HG03558 (cell line): ENCODE measurements around the gene FANCM.
"Not testable (repeated sequence)": the region's sequence is repeated elsewhere in the genome, so short reads cannot be mapped to it uniquely, and the experiment has no call there.

ENCODE experiments used
- ATAC-seq: cut with Tn5 transposase; IDR thresholded peaks from one replicate; pipeline ENCODE4 v1.9.1; 2021; ENCODE audit warnings: moderate number of reproducible peaks; ENCODE audit not compliant: unreplicated experiment; ENCODE audit errors: extremely low read depth

FANCM gene

DNA sequence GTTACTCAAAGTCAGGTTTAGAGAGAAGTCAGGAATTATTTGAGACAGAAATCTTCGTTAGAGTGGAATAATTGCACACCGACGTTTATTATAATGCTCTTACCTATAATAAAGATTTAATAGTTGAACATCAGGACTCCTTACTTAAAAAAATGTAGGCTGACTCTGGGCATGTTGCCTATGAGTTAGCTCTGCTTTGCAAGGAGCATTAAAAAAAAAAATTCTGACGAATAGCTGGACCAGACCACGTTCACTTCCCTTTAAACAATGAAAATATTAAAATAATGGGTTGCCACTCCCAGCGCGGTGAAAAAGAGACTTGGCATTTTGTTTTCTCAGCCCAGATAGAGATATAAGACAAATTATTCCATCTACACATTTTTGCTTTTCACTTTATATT is 574 bp upstream of the FANCM start:
- no peak for ATAC-seq

- no peak for ATAC-seq
Observed at GRCh38 chr14:45136399-45136798, 669 bp downstream of the FANCM start.

DNA sequence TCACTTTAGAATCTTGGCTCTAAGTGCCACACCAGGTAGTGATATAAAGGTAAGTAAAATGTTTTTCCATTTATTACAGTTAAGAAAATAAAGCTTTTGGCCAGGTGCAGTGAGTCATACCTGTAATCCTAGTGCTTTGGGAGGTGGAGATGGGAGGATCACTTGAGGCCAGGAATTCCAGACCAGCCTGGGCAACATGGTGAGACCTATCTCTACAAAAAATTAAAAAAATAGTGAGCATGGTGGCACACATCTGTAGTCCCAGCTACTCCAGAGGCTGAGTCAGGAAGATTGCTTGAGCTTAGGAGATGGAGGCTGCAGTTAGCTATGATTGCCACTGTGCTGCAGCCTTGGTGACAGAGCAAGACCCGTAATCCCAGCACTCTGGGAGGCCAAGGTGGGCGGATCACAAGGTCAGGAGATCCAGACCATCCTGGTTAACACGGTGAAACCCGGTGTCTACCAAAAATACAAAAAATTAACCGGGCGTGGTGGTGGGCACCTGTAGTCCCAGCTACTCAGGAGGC is 5.0 kb downstream of the FANCM start:
- no peak for ATAC-seq

DNA sequence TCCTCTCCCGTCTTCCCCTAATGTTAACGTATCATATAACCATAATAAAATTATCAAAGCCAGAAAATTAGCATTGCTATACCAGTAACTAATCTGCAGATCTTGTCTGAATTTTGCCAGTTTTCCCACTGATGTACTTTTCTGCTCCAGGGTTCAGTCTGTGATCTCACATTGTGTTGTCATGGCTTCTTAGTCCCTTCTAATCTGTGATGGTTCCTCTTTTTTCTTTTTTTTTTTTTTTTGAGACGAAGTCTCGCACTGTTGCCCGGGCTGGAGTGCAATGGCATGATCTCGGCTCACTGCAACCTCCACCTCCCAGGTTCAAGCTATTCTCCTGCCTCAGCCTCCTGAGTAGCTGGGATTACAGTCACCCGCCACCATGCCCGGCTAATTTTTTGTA is 6.4 kb downstream of the FANCM start:
- not testable (repeated sequence) for ATAC-seq

- no peak for ATAC-seq
Observed at GRCh38 chr14:45144658-45145057, 8.9 kb downstream of the FANCM start.

DNA sequence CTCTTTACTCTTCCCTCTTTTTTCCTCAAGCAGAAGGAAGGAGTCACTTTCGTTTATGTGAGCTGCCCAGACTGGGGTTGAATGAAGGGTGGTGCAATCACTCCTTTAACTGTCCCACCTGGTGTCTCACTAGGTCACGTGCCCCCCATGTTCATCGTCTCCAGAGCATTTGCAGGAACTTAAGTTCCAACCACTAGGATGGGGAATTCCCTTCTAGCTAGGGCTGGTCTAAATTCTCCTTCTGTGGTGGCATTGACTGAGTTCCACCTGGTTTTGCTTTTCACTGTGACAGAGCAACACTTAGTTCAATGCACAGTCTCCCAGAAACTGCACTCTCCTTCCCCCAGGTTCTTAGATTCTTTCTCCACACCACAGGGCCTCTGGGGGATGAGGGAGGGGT is 9.5 kb downstream of the FANCM start:
- peak; percentile 40 for ATAC-seq

DNA sequence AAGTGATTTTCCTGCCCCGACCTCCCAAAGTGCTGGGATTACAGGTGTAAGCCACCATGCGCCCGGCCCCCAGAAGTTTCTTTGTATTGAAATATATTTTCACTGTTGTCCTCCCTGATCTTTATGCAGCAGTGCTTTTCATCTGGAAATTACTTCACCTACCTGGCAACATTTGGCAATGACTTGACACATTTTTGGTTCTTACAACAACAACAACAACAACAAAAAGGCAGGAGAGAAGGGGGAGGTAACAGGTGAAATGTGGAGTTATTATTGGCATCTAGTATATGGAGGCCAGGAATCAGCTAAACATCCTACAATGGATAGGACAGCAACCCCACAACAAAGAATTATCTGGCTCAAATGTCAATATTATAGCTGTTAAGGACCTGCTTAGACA is 13.9 kb downstream of the FANCM start:
- no peak for ATAC-seq

DNA sequence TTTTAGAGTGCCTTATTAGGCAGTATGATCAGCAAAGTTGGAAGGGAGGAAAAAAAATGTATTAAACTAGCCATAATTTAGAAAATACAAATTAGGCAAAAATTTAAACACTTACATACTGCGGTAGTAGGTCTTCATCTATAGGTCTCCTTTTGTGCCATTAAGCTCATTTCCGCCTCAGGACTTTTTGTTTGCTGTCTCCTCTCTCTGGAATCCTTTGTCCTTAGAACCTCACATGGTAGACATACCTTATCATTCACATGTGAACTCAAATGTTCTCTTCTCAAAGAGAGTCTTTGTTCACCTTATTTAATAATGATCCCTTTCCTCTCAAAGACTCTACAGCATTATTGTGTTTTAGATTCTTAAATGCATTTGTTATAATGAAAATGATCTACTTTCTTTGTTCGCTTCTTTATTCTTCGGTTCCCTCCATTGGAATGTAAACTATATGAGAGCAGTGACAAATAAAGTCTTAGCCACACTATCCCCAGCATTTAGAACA is 14.7 kb downstream of the FANCM start:
- no peak for ATAC-seq

- peak; percentile 54 for ATAC-seq
Observed at GRCh38 chr14:45156067-45156466, 20.3 kb downstream of the FANCM start.

DNA sequence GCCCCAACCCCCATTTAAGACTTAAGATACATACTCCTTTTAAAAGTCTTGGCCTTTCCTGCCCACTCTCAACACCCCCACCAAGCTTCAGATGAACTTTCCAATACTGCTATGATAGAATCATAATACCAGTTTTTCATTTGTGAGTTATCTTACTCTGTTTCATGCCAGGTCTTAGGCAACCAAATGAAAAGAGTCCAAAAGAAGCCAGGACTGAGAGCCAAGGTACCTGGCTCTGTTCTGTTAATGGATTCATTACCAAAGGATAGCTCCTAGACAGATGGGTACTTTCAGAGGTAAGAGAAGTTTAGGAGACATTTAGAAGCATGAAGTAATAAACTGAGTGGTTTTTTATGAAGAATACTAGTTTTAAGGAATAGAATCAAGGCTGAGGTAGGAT is 34.2 kb downstream of the FANCM start:
- no peak for ATAC-seq

DNA sequence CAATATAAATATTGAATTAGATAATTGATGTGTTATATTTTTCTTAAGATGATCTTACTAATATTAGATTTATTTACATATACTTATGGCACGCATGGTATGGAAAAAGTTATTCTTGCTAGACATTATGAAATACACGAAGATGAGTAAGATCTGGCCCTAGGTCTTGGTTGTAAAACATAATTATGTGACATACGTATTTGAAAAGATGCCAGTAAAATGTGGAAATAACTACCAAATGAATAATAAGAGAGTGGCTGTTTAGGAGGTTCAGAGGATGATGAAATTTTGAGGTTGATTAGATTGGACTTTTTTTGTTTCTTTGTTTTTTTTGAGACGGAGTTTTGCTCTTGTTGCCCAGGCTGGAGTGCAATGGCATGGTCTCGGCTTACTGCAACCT is 41.3 kb downstream of the FANCM start:
- ATAC-seq: no peak

DNA sequence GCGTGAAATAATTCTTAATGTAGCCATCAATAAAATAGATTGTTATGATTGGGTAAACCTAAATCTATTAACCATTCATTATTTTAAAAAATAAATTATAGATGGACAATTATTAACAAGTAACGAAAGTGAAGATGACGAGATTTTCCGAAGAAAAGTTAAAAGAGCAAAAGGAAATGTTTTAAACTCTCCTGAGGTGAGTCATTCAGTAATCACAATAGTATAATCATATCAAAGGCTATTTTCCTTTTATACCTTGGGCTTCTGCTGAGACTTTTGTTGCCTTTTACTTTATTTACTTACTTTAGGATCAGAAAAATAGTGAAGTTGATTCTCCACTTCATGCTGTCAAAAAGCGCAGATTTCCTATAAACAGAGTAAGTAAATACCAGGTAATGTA is 45.6 kb downstream of the FANCM start:
- ATAC-seq: no peak

GRCh38 chr14:45181806-45182205 is 46.1 kb downstream of the FANCM start:
- no peak for ATAC-seq

GRCh38 chr14:45185100-45185814 is 49.5 kb downstream of the FANCM start:
- ATAC-seq: no peak

- no peak for ATAC-seq
Observed at GRCh38 chr14:45194964-45195363, 59.2 kb downstream of the FANCM start.

GRCh38 chr14:45198551-45198950 is 62.8 kb downstream of the FANCM start:
- ATAC-seq: no peak

GRCh38 chr14:45199230-45199629 is 63.5 kb downstream of the FANCM start:
- no peak for ATAC-seq

GRCh38 chr14:45201905-45202304 is 66.2 kb downstream of the FANCM start:
- peak; percentile 43 for ATAC-seq

DNA sequence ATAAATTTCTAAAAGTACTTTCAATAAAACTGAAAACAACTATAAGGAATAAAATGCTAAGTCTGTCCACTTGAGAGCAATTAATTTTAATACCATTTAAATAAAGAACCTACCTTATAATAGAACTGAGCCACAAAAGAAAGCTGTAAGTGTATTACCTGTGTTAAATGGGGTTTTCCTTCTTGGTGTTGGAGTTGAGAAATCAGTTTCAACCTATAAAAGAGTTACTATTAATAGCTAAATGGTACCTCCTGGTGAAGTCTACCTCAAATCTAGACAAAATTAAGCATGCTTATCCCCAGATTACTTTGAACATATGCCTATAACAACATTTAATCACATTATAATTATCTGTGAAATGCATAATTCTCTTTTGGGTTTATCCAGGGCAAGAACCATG is 68.5 kb downstream of the FANCM start:
- no peak for ATAC-seq

DNA sequence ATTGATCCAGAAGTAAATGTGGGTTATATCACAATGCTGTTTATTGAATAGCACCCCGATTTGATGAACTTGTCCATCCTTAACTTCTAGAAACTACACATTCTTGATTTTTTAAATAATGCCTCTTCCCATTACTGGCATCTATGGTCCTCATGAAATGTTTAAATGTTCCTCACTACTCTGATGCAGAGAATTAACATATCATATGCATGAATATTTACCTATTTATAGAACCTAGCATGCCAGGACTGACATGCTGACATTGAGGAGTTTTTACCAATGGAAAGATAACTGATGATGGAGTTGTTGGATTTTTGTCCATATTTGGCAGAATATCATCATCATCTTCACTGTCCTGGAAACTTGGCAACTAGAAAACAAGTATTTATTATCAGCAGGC is 74.4 kb downstream of the FANCM start:
- no peak for ATAC-seq

DNA sequence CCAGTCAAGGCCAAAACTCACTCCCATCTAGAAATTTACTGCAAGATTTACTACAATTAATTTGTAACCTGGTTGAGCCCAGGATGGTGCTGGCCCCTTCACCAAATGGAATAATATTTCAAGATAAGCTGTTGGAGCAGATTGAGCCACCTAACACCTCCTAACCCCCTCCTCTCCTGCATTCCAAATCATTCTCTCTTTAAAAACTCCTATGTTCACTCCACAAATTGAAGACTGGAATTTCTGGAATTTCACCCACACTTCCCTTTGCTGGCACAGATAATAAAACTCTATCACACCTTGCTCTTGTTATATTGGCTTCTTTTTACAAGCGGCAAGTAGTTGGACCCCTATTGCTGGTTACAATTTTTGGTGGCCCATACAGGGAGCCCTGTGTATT is 75.6 kb downstream of the FANCM start:
- ATAC-seq: no peak

DNA sequence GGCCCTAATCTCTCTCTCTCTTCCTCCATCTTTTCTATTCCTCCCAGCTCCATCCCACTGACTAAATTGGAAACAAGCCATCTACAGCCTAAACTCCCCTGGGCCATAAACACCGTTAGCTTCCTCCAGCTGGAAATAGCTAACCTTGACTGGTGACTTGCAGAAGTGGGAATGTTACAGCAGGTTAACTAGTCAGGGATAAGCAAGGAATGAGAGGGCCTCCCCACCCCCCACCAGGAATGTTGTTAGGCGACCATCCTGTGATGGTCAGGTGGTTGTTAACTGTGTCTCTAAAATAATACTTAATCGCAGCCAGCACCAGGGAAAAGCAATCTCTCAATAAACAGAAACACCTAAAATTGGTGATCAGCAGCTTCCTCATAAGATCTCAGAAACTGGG is 76.5 kb downstream of the FANCM start:
- ATAC-seq: no peak
